ENCODE results near the gene KLC4. TPM values are rescaled to one million over a fixed set of nuclear protein-coding genes. Genes with fewer than 3 reads are reported as not detected.

The KLC4 gene
- total and polyA plus RNA-seq, 9 of the 15 experiments (the other 6 are each of a cell fraction or from before 2014, with no cell fraction given), result 1.7 to 16.2 (median 7.7) TPM

DNA sequence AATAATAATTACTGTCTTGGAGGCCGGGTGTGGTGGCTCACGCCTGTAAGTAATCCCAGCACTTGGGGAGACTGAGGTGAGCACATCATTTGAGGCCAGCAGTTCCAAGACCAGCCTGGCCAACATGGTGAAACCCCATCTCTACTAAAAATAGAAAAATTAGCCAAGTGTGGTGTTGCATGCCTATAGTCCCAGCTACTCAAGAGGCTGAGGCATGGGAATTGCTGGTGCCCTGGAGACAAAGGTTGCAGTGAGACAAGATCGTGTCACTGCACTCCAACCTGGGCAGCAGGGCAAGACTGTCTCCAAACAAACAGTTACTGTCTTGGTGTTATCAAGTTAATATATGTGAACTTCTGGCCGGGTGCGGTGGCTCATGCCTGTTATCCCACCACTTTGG lies 33.1 kb upstream of the KLC4 start:
- Histone ChIP-seq H3K36me3 (ENCODE audit: control insufficient read depth, insufficient read depth, low read length) (peaks cover 75% of the 10 kb centered on the region), H2AFZ (ENCODE audit: low read depth, low read length) (no peak overlapping the region), H3K4me2 (ENCODE audit: insufficient read depth, low read length) (no peak overlapping the region), H4K20me1 (replicated peaks; ENCODE audit: control insufficient read depth, insufficient read depth, low read length) (no peaks in the 10 kb centered on the region), H3K4me3 (no peak overlapping the region), H3K79me2 (ENCODE audit: control insufficient read depth, insufficient read depth, low read length) (peaks cover 36% of the 10 kb centered on the region), H3K9me3 (replicated peaks; ENCODE audit: control insufficient read depth, insufficient read depth, low read depth, low read length) (no peaks in the 10 kb centered on the region), H3K9me1 (ENCODE audit: control insufficient read depth, insufficient read depth, low read length) (no peaks in the 10 kb centered on the region), H3K4me1 (replicated peaks in 1 of 2; ENCODE audit: control insufficient read depth in 2 of 2, insufficient read depth in 2 of 2, low read length in 2 of 2) (peaks cover 2 to 14% of the 10 kb centered on the region in 2 experiments; a peak in 4 of 5 replicates), H3K27me3 (ENCODE audit: control insufficient read depth in 2 of 2, insufficient read depth in 2 of 2, low read length in 2 of 2) (no peaks in the 10 kb centered on the region), H3K27ac (ENCODE audit: extremely low read depth, low read depth, low read length) (no peak overlapping the region), H3K9ac (ENCODE audit: insufficient read depth in 1 of 2, low read depth in 2 of 2, low read length in 2 of 2) (no peak overlapping the region)
- DNase-seq (ENCODE audit: extremely low read depth in 1 of 4, low spot score in 3 of 4) (no peak), ATAC-seq (no peak), FAIRE-seq (no peak)
- intact Hi-C loops (cut with micrococcal nuclease), result no loop called here
- 99% methylated on average over 5 of the region's 5 CpGs for WGBS (ENCODE audit: insufficient coverage, low coverage, missing lambda C conversion rate)
- TF ChIP-seq ZNF518B (CRISPR knock-in tag; IDR thresholded peaks at IDR 0.05) (no peak), SMARCC2 (IDR thresholded peaks at IDR 0.05; ENCODE audit: low read depth) (no peak), PURB (CRISPR knock-in tag; IDR thresholded peaks at IDR 0.05; ENCODE audit: low read depth) (no peak), SIN3A (IDR thresholded peaks at IDR 0.05; ENCODE audit: borderline replicate concordance in 2 of 2, control insufficient read depth in 1 of 2, low read depth in 2 of 2, low read length in 2 of 2) (no peak), CEBPB (tag; IDR thresholded peaks at IDR 0.05) (no peak)
- TF ChIP-seq, protein P1, sequence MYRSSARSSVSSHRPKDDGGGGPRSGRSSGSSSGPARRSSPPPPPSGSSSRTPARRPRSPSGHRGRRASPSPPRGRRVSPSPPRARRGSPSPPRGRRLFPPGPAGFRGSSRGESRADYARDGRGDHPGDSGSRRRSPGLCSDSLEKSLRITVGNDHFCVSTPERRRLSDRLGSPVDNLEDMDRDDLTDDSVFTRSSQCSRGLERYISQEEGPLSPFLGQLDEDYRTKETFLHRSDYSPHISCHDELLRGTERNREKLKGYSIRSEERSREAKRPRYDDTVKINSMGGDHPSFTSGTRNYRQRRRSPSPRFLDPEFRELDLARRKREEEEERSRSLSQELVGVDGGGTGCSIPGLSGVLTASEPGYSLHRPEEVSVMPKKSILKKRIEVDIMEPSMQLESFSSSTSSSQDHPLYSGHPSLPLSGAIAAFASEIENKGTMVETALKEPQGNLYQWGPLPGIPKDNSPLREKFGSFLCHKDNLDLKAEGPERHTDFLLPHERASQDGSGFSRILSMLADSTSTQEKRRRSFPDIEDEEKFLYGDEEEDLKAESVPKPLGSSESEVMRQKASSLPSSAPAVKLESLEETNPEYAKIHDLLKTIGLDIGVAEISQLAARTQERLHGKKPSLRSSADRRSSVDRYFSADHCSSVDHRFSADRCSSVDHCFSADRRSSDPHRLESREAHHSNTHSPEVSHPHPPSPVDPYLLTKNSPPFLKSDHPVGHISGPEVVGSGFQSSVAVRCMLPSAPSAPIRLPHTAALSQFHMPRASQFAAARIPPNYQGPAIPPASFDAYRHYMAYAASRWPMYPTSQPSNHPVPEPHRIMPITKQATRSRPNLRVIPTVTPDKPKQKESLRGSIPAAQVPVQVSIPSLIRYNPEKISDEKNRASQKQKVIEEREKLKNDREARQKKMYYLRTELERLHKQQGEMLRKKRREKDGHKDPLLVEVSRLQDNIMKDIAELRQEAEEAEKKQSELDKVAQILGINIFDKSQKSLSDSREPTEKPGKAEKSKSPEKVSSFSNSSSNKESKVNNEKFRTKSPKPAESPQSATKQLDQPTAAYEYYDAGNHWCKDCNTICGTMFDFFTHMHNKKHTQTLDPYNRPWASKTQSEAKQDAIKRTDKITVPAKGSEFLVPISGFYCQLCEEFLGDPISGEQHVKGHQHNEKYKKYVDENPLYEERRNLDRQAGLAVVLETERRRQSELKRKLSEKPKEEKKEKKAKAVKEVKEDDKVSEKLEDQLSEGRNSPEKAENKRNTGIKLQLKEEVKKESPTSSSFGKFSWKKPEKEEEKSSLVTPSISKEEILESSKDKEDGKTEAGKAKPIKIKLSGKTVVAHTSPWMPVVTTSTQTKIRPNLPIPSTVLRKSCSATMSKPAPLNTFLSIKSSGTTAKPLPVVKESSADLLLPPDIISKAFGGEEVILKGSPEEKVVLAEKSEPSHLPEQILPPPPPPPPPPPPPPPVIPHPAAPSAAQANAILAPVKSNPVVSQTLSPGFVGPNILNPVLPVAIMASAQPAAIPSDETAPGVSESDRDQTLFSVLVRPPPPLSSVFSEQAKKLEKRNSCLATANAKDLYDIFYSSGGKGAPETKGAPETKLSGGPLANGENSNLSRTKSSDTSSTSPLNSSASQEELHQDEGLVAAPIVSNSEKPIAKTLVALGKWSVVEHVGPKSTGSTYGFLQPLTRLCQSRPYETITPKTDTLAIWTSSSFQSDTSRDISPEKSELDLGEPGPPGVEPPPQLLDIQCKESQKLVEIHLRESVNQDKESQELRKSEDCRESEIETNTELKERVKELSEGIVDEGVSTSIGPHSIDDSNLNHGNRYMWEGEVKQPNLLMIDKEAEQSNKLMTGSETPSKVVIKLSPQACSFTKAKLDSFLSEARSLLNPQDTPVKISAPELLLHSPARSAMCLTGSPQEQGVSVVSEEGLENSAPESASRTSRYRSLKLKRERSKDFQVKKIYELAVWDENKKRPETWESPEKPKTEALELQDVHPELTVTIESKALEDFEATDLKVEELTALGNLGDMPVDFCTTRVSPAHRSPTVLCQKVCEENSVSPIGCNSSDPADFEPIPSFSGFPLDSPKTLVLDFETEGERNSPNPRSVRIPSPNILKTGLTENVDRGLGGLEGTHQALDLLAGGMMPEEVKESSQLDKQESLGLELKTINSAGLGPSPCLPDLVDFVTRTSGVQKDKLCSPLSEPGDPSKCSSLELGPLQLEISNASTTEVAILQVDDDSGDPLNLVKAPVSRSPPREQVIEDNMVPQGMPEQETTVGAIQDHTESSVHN (IDR thresholded peaks at IDR 0.05; ENCODE audit: borderline replicate concordance in 1 of 2, low read depth in 1 of 2), result no peak
- in situ Hi-C loops (cut with MboI), result no loop called here
- BruUV-seq (replicated peaks), result no TSS peak
- ChIA-PET CTCF (ENCODE audit: low intra/inter-chr PET ratio) (no interaction called here), POLR2A (interaction anchor here (0.7 to 1.5 kb wide), 3 partner anchors 9 to 96 kb away, joined by 3 to 5 read pairs (median 3); partner anchors contain the start of gene KLHDC3)
